OCI-LY7 (cell line): ENCODE data around the gene SMG6.

Experiments
- CTCF ChIP-seq: fragments of 200-600 bp; sonication (generic); conservative IDR thresholded peaks from 2 replicates; pipeline ENCODE4 v1.5.1; 2014; ENCODE audit warnings: mild to moderate bottlenecking, antibody characterized with exemption, low read length, moderate library complexity, mixed read lengths
- EZH2phosphoT487 ChIP-seq: fragments of 200-600 bp; sonication (generic); IDR thresholded peaks from 2 replicates; pipeline ENCODE4 v1.6.1; 2018; ENCODE audit warnings: low read depth, borderline replicate concordance, mild to moderate bottlenecking, mixed run types, antibody characterized with exemption, low read length, moderate library complexity, mixed read lengths

- TF ChIP-seq CTCF (no peak), EZH2phosphoT487 (no peak)
Observed at GRCh38 chr17:2144701-2145100, 158.9 kb downstream of the SMG6 start.
